NCI-H128 (cell line): ENCODE measurements around the gene SYCP2.
"Not testable (repeated sequence)": the region's sequence is repeated elsewhere in the genome, so short reads cannot be mapped to it uniquely, and the experiment has no call there.

ENCODE experiments used
- DNase-seq: peaks from one replicate; lab custom pipeline; 2025; ENCODE audit not compliant: unreplicated experiment; lab: John Stamatoyannopoulos, UW

The SYCP2 gene

DNA sequence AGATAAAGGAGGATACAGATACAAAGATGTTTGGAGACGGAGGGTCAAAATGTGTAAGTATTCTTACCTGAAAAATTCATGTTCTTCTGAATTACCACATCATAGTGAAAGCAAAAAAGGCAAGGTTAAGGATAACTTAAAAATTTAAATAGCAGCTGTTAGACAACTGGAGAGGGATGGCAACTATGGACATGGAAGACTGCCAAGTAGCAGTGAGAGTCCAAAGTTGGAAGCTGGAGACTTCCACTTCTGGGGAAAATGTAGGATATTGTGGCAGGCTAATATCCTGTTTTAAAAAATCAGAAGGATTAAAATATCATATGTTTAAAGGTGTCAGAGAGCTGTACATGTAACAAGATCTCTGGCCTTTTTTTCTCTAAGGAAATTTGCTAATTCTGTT lies 29.8 kb downstream of the SYCP2 start:
- DNase-seq, result no peak

DNA sequence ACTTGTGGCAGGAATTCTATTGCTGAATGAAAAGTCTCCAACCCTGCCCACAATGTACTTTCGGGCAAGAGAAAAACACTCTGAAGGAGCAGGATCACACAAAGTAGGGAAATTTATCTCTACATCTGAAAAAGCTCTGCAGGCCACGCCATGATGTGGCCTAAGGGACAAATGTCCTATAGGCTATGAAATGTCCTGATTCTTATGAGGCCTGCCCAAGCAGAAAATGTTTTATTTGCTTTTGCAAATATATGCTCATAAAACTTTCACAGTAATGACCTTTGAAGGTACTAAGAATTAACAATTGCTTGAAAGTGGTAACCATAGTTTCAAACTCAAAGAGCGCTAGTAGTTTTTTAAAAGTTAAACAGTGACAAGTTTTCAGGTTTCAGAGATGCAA lies 31.0 kb downstream of the SYCP2 start:
- DNase-seq, result no peak

DNA sequence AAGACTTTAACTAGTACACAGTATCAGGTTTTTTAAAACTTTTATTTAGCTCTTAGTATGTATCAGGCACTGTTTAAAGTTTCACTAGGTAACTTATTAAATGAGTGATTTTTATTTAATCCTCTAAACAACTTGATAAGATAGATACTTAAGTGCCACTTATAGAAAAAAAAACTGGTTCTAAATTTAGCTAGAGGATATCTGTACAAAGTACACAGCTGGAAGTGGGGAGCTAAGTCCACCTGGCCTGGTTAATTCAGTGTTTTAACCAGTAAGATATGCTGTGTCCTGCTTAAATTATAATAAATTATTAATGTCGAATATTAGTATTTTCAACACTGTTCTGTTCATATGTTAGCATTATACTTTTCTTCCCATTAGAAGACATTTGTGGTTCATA lies 37.5 kb downstream of the SYCP2 start:
- no peak for DNase-seq

DNA sequence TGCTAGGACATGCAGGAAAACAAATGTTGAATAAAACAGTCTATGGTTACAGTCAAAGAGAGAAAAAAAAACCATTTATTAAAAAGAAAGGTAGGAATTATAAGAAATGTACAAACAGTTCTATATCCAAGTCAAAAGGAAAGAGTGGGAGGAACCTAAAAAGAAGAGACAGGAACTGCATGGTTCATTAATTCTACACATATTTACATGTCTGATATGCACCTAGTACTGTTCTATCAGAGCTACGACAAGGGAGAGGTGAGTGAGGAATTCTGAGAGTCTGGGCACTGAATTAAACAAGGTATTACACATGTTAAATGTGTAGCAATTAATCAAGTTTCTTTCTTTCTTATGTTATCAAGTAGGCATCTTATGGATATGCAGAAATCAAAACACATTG lies 41.9 kb downstream of the SYCP2 start:
- DNase-seq, result no peak

DNA sequence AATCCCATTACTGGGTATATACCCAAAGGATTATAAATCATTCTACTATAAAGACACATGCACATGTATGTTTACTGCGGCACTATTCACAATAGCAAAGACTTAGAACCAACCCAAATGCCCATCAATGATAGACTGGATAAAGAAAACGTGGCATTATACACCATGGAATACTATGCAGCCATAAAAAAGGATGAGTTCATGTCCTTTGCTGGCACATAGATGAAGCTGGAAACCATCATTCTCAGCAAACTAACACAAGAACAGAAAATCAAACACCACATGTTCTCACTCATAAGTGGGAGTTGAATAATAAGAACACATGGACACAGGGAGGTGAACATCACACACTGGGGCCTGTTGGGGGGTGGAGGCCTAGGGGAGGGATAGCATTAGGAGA lies 43.4 kb downstream of the SYCP2 start:
- not testable (repeated sequence) for DNase-seq

DNA sequence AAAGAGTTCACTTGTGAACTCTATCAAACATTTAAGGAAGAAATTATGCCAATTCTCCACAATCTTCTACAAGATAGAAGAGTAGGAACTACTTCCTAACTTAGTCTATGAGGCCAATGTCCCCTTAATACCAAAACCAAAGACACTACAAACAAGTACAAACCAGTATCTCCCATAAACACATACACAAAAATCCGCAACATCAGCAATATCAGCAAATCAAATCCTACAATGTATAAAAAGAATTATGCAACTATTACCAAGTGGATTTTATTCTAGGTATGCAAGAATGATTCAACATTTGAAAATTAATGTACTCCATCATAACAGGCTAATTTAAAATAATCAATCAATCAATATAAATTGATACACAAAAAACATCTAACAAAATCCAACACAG lies 45.4 kb downstream of the SYCP2 start:
- no peak for DNase-seq

DNA sequence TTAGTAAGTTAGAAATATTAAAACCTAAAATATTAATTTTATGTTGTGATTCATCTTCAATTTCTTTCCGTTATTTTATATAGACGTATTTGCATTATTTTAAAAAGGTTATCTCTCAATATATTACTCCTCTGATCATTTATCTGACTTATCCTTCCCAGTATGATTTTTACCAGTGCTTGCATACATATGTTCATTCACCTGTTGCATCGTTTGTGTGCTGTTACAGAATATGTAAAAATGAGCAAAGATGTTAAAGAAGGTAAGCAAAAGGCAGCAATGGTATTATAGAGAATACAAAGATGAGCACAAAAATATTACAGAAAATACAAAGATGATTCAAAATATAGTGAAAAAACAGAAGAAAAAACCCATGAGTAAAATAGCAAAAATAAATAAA lies 48.9 kb downstream of the SYCP2 start:
- no peak for DNase-seq

DNA sequence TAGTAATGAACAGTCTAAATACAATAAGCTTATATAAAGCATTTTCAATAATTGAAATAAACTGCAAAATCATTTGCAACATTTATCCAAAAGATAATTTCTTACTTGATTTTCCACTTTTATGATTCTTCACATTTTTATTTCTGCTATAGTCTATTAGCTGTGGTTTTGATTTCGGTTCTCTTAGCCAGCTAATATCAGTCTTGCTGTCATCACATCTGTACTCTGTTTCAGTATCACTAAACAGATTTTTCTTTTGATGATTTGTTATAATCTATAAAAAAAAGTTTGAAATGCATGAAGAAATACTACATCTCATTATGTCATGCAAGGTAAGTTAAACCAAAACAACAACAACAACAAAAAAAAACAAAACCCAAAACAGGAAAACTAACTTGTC lies 53.2 kb downstream of the SYCP2 start:
- no peak for DNase-seq

DNA sequence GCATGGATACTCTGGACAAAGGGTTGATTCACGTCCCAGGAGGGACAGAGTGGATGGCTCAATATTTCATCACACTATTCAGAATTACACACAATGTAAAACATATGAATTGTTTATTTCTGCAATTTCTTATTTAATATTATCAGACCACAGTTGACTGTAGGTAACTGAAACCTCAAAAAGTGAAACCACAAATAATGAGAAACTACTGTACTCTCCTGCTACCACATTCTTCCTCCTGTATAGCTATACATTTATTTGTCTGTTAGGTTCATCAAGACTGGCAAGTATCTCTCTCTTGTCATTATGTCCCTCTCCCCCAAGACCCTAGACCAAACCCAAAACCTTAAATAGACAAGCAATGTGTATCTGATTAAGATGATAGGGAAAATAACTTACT lies 60.0 kb downstream of the SYCP2 start:
- no peak for DNase-seq

DNA sequence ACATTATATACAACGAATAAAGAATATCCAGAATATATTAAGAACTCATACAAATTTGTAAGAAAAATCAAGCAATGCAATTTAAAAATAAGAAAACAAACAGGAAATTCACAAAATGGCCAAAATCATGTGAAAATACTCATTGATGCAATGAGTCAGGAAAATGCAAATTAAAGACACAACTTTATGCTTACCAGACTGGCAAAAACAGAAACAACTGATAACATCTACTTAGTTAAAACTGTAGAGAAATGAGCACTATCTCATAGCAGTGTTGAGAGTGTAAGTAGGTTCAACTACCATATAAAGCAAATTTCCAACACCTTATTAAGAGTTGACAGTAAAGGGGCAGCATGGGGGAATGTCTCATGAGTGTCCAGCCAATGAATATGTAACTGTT lies 62.3 kb downstream of the SYCP2 start:
- DNase-seq, result no peak

DNA sequence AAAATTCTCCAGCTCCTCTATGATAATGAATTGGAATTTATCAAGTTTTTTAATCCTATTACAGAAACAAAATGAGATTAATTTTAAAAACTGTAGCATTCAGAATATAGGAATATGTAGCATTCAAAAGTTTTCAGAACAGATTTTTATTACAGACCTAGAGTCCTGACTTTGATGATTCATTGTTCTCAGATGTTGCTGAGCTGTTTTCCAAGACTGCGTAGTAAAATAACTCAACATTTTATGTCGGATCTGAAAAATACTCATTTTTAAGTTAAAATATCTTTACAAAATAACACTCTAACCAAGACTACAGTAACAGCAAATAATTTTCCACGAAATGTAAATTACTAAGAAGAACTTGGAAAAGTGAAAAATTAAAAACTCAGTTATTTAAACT lies 67.1 kb downstream of the SYCP2 start:
- DNase-seq, result no peak

DNA sequence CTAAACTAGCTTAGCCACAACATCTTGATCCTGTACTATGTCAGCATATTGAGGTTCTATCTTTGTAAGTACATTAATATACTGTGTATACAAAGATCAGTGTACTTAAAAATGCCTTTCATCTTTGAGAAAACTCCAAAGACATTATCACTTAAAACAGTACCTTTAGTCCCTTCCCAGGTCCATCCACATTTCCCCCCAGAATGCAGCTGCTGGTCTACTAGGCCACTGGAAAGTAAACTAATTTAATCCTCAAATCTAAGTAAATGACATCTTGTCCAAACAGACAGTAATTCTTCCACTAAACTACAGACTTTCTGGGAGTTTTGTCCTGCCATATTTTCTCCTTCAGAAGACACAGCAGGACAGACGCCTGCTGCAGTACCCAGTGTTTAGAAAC lies 68.7 kb downstream of the SYCP2 start:
- DNase-seq, result no peak

DNA sequence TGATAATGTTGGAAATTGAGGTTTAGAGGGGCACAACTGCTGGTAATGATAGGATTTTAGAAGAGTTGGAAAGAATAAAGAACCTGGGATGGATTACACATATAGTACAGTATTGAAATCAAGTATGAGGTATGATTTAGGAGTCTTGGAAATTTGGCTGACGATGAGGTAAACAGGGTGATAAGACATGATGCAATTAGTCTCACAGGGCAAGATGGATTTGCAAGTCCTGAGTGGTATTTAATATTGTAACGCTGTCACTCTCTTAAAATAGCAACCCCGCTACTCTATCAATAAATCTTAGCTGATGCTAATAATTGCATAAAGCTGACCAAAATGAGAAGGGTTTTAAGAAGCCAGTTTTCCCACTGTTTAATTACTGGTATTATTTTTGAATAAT lies 70.4 kb downstream of the SYCP2 start:
- DNase-seq, result no peak

DNA sequence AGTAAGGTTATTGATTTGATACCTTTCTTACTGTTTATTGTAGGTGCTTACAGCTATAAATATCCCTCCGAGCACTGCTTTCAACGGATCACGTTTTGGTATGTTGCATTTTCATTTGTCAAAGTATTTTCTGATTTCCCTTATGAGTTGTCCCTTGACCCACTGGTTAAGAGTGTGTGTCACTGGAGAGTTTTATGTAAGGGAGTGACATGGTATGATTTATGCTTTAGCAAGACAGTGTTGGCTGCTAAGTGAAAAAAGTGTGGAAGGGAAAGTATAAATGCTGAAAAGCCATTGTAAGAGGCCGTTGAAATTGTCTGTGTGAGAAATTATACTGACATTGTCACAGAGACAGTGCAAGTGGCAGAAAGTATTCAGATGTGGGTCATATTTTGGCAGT lies 72.0 kb downstream of the SYCP2 start:
- no peak for DNase-seq

DNA sequence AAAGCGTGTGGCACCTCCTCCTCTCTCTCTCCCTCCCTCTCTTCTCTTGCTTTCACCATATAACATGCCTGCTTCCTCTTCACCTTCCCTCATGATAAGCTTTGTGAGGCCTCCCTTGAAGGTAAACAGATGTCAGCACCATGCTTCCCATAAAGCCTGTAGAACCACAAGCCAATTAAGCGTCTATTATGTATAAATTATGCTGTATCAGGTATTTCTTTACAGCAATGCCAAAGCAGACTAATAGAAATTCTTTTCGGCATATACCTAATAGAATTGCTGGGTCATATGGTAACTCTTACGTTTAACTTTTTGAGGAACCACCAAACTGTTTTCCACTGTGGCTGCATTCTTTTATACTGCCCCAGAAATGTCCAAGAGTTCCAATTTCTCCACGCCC lies 75.0 kb downstream of the SYCP2 start:
- DNase-seq, result no peak

DNA sequence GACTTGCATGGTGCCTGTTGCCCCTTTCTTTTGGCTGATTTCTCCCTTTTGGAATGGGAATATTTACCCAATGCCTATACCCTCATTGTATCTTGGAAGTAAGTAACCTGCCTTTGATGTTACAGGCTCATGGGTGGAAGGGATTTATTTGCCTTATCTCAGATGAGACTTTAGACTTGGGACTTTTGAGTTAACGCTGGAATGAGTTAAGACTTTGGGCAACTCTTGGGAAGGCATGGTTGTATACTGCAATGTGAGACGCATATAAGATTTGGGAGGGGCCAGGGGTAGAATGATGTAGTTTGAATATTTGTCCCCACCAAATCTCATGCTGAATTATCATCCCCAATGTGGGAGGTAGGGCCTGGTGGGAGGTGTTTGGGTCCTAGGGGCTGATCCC lies 75.5 kb downstream of the SYCP2 start:
- no peak for DNase-seq

DNA sequence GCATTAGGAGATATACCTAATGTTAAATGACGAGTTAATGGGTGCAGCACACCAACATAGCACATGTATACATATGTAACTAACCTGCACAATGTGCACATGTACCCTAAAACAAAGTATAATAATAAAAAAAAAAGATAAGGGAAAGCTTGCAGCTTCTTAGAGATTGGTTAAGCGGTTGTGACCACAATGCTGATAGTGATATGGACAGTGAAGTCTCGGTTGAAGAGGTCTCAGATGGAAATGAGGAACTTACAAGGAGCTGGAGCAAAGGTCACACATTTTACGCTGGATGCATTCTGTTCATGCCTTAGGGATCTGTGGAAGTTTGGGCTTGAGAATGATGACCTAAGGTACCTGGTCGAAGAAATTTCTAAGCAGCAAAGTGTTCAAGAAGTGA lies 76.5 kb downstream of the SYCP2 start:
- not testable (repeated sequence) for DNase-seq

DNA sequence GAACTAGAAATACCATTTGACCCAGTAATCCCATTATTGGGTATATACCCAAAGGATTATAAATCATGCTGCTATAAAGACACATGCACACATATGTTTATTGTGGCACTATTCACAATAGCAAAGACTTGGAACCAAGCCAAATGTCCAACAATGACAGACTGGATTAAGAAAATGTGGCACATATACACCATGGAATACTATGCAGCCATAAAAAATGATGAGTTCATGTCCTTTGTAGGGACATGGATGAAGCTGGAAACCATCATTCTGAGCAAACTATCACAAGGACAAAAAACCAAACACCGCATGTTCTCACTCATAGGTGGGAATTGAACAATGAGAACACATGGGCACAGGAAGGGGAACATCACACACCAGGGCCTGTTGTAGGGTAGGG lies 76.9 kb downstream of the SYCP2 start:
- not testable (repeated sequence) for DNase-seq

DNA sequence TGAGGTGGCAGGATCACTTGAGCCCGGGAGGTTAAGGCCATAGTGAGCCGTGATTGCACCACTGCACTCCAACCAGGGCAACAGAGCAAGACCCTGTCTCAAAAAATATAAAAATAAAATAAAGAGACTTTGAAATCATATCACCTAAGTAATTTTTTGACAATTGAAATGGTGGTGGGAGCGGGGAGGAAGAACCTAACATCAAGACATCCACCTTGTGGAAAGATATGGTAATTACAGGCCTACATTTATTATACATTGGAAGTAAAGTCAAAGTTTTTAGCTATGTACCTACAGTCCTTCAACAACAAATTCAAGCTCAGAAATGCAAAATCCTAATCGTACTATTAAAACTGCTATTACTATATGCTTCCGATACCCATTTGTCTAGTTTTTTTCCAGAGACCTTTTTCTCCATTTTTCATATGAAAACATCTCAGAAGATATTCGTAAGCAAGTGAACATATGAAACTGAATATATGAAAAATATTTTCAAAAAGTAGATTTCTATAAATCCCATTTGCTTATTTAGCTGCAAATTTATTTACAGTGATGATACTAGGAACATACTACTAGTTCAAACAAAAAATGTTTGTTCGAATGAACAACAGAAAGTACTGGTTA lies 83.3 kb downstream of the SYCP2 start:
- no peak for DNase-seq

DNA sequence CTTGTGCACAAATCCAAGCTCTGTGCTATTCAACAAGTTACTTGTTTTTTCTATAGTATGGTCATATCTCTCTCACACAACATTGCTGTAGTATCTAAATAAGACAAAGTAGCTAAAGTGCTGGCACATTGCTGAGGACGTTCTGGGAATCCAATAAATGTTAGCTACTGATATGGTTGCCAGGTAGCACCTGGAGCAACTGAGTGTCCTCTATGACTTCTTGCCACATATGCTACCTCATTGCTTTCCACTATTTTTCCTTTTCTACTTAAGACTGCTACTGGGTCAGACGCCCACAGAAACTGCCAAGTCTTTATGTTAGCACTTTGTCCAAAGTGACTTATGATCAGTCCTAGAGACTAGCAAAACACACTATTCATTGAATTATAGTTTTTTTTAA lies 85.3 kb downstream of the SYCP2 start:
- no peak for DNase-seq

DNA sequence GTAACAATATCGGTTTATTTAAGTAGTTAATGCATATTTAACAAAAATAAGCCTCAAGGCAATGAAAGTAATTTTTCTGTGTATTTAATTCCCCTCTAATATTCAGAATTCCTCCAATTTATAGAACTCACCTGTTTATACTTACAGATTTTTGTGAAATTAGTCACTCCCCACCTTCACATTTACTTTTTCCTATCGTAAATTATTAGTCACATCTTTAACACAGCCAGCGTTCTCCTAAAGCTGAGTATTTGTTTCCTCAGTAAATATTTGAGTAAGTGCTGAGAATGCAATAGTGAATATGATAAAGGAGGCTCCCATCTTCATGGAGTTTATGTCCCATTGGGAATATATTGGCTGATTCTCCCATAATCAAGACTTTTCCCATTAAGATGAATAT lies 88.0 kb downstream of the SYCP2 start:
- no peak for DNase-seq

DNA sequence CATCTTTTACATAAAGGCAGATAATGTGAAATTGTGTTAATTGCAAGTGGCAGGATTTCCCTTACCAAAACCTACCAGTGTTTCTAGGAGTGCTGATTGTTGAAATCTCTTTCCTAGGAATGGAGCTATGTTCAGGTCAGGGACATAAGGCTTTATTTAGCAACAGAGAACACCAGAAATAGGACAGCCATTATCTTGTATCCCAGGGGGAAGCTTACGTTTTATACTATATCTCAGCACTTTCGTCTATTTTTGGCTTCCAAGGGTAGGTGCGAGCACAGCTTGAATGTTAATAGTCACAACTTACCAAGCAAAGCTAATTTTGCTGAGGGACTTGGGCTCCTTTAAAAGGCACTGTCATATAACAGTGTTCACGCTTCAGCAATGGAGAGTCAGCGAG lies 94.0 kb downstream of the SYCP2 start:
- no peak for DNase-seq

DNA sequence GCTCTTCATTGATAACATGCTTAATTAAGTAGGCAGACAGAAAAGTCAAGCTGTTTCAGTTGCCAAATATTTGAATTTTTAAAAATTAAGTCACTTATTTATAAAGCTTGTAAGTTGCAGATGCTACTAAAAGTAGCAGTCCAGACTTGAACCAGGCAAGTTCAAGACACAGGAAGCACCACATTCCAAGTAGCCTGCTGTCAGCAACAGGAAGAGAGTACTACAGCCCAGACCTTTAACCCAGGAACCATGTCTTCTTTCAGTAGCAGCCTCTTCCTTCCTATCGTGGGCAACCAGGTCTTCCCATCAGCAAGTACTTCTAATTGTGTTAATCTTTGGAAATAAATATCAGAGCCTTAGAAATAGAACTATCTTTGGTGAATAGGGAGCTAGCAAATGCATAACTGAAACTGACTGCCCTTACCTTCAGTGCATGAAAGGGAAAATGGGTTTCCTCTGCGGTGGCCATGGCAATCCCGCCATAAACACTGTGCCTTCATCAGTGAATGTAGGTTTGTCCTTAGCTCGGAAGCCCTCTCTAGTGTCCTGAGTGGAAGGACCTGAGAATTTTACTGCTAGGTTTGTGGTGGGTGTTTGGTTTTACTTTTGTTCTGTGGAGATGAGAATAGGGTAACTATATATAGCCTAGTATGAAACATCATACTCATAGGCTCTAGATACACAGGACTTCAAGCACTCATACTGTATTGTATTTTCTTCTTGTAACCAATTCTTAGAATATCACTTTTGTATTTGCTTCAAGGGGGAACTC lies 95.6 kb downstream of the SYCP2 start:
- no peak for DNase-seq
